Embryonic facial prominence (tissue), 1 donor: ENCODE measurements around the gene RNF217.
"Not testable (repeated sequence)": the region's sequence is repeated elsewhere in the genome, so short reads cannot be mapped to it uniquely, and the experiment has no call there.

Experiments used
- DNase-seq: peaks from one replicate; pipeline ENCODE4 v3.0.0-alpha.2; 2016; ENCODE audit errors: extremely low spot score

Gene RNF217

GRCh38 chr6:125050663-125051318, 88.6 kb downstream of the RNF217 start:
- DNase-seq = no peak

GRCh38 chr6:125053809-125054208, 91.6 kb downstream of the RNF217 start:
- no peak for DNase-seq

- no peak for DNase-seq
Observed at GRCh38 chr6:125054331-125054730, 92.1 kb downstream of the RNF217 start.

- no peak for DNase-seq
Observed at GRCh38 chr6:125057392-125058246, 95.4 kb downstream of the RNF217 start.

- no peak for DNase-seq
Observed at GRCh38 chr6:125058546-125058945, 96.3 kb downstream of the RNF217 start.

GRCh38 chr6:125063307-125063706, 101.1 kb downstream of the RNF217 start:
- DNase-seq = no peak

GRCh38 chr6:125066140-125066539, 103.9 kb downstream of the RNF217 start:
- no peak for DNase-seq

- no peak for DNase-seq
Observed at GRCh38 chr6:125066964-125067363, 104.7 kb downstream of the RNF217 start.

GRCh38 chr6:125067552-125067951, 105.3 kb downstream of the RNF217 start:
- DNase-seq = no peak

GRCh38 chr6:125073071-125073470, 110.8 kb downstream of the RNF217 start:
- DNase-seq = no peak

- DNase-seq = no peak
Observed at GRCh38 chr6:125074120-125074519, 111.9 kb downstream of the RNF217 start.

GRCh38 chr6:125075073-125075472, 112.8 kb downstream of the RNF217 start:
- not testable (repeated sequence) for DNase-seq

- DNase-seq = no peak
Observed at GRCh38 chr6:125075741-125076481, 113.7 kb downstream of the RNF217 start.

- no peak for DNase-seq
Observed at GRCh38 chr6:125076482-125076742, 114.2 kb downstream of the RNF217 start.

- no peak for DNase-seq
Observed at GRCh38 chr6:125077453-125077852, 115.2 kb downstream of the RNF217 start.

- DNase-seq = no peak
Observed at GRCh38 chr6:125078602-125079321, 116.5 kb downstream of the RNF217 start.

GRCh38 chr6:125082908-125083683, 120.9 kb downstream of the RNF217 start:
- DNase-seq = no peak

- DNase-seq = no peak
Observed at GRCh38 chr6:125083684-125083990, 121.4 kb downstream of the RNF217 start.

GRCh38 chr6:125086716-125087115, 124.5 kb downstream of the RNF217 start:
- no peak for DNase-seq

- DNase-seq = no peak
Observed at GRCh38 chr6:125088963-125089362, 126.7 kb downstream of the RNF217 start.

- DNase-seq = no peak
Observed at GRCh38 chr6:125094563-125094962, 132.3 kb downstream of the RNF217 start.
